ENCODE data around the gene SCG2. TPM values are rescaled to one million over a fixed set of nuclear protein-coding genes. Genes with fewer than 3 reads are reported as not detected.

Gene SCG2
- under 1 TPM in 1 of 3 donors, not detected in 2; 0.13 TPM for total RNA-seq
- 0.20 TPM for total RNA-seq (2013)

- H3K4me1 ChIP-seq (ENCODE audit: control insufficient read depth, insufficient read depth, low read length) = no peaks in the 10 kb centered on the region
- Mint-ChIP-seq H3K4me1 (no peaks in the 10 kb centered on the region), H3K27ac (no peak within 1 kb of the TSS), H3K9me3 (peaks cover 0 to 3% of the 10 kb centered on the region in 2 donors), H3K4me3 (no peak within 1 kb of the TSS), H3K36me3 (no peaks in the 10 kb centered on the region), H3K27me3 (ENCODE audit: low read depth in 2 of 2) (peaks cover 7 to 11% of the 10 kb centered on the region in 2 donors)
- H3K27me3 ChIP-seq (ENCODE audit: control insufficient read depth, insufficient read depth, low read length) = peaks cover 9% of the 10 kb centered on the region
- TF ChIP-seq, protein P1, sequence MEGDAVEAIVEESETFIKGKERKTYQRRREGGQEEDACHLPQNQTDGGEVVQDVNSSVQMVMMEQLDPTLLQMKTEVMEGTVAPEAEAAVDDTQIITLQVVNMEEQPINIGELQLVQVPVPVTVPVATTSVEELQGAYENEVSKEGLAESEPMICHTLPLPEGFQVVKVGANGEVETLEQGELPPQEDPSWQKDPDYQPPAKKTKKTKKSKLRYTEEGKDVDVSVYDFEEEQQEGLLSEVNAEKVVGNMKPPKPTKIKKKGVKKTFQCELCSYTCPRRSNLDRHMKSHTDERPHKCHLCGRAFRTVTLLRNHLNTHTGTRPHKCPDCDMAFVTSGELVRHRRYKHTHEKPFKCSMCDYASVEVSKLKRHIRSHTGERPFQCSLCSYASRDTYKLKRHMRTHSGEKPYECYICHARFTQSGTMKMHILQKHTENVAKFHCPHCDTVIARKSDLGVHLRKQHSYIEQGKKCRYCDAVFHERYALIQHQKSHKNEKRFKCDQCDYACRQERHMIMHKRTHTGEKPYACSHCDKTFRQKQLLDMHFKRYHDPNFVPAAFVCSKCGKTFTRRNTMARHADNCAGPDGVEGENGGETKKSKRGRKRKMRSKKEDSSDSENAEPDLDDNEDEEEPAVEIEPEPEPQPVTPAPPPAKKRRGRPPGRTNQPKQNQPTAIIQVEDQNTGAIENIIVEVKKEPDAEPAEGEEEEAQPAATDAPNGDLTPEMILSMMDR (IDR thresholded peaks at IDR 0.05) = no peak
- intact Hi-C loops (cut with micrococcal nuclease) = no loop called here
- H3K9me3 ChIP-seq (ENCODE audit: control insufficient read depth, insufficient read depth, low read length) = no peaks in the 10 kb centered on the region
- H3K4me3 ChIP-seq (ENCODE audit: low read length) = no peak within 1 kb of the TSS
- DNase-seq = peak; percentile 16 to 39
- no peaks in the 10 kb centered on the region for H3K36me3 ChIP-seq (ENCODE audit: control insufficient read depth, insufficient read depth, low read length)
- peak; percentile 50 to 73 (median 57) for ATAC-seq
- WGBS (ENCODE audit: insufficient coverage) = 19% methylated on average over 15 of the region's 17 CpGs
- no peak within 1 kb of the TSS for H3K27ac ChIP-seq (ENCODE audit: low read length)
Observed at GRCh38 chr2:223601932-223602666, at the start of gene SCG2. Gene SCG2 (minus strand): TSS chr2:223602361. CDS start chr2:223599282, 3,079 bp downstream.

GRCh38 chr2:223649554-223650533 lies 47.7 kb upstream of the SCG2 start:
- intact Hi-C loops (cut with micrococcal nuclease) = no loop called here
- DNase-seq (no peak), ATAC-seq (no peak)
- Histone ChIP-seq H3K4me1 (ENCODE audit: control insufficient read depth, insufficient read depth, low read length) (no peaks in the 10 kb centered on the region), H3K27ac (ENCODE audit: low read length) (no peak overlapping the region), H3K4me3 (ENCODE audit: low read length) (no peak overlapping the region), H3K36me3 (ENCODE audit: control insufficient read depth, insufficient read depth, low read length) (no peaks in the 10 kb centered on the region), H3K9me3 (ENCODE audit: control insufficient read depth, insufficient read depth, low read length) (no peaks in the 10 kb centered on the region), H3K27me3 (ENCODE audit: control insufficient read depth, insufficient read depth, low read length) (no peaks in the 10 kb centered on the region)
- Mint-ChIP-seq H3K27ac (no peak overlapping the region), H3K9me3 (no peaks in the 10 kb centered on the region), H3K4me1 (no peaks in the 10 kb centered on the region), H3K4me3 (no peak overlapping the region), H3K27me3 (ENCODE audit: low read depth in 2 of 2) (peaks cover 0 to 17% of the 10 kb centered on the region in 2 donors), H3K36me3 (no peaks in the 10 kb centered on the region)
- WGBS (ENCODE audit: insufficient coverage) = 87% methylated on average over 7 of the region's 8 CpGs
- TF ChIP-seq, protein P1 (IDR thresholded peaks at IDR 0.05) = no peak

GRCh38 chr2:223648755-223649154 lies 46.6 kb upstream of the SCG2 start:
- Mint-ChIP-seq H3K36me3 (no peaks in the 10 kb centered on the region), H3K4me3 (no peak overlapping the region), H3K27ac (no peak overlapping the region), H3K4me1 (no peaks in the 10 kb centered on the region), H3K27me3 (ENCODE audit: low read depth in 2 of 2) (peaks cover 0 to 17% of the 10 kb centered on the region in 2 donors), H3K9me3 (no peaks in the 10 kb centered on the region)
- Histone ChIP-seq H3K4me3 (ENCODE audit: low read length) (no peak overlapping the region), H3K27me3 (ENCODE audit: control insufficient read depth, insufficient read depth, low read length) (no peaks in the 10 kb centered on the region), H3K36me3 (ENCODE audit: control insufficient read depth, insufficient read depth, low read length) (no peaks in the 10 kb centered on the region), H3K4me1 (ENCODE audit: control insufficient read depth, insufficient read depth, low read length) (no peaks in the 10 kb centered on the region), H3K9me3 (ENCODE audit: control insufficient read depth, insufficient read depth, low read length) (no peaks in the 10 kb centered on the region), H3K27ac (ENCODE audit: low read length) (no peak overlapping the region)
- intact Hi-C loops (cut with micrococcal nuclease) = no loop called here
- DNase-seq (no peak), ATAC-seq (no peak)
- TF ChIP-seq, protein P1 (IDR thresholded peaks at IDR 0.05) = no peak

All from natural killer cell (primary cell).